ENCODE results near the gene CSDE1.

CSDE1 gene

DNA sequence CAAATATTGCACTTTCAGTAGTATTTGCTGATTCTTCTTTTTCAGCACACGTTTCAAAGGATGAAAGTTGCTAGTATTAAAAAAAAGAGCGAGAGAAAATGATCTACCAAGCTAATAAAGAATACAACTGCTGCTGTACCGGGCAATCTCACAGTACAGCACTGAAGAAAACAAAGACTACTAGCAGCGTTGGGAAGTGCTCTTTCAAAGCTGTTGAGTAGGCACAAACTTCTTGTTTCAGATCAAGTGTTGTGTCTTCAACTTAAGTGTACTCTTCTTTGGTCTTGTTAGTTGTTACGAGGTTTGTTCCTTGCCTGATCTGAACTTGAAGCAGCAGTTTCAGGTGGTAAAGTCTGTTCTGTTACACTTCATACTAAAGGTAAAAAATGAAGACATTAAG is 7.9 kb downstream of the CSDE1 start:
- no peak overlapping the region for H3K4me3 ChIP-seq (ENCODE audit: severe bottlenecking)
- no peaks in the 10 kb centered on the region for H3K27me3 ChIP-seq (ENCODE audit: insufficient read depth, poor library complexity, severe bottlenecking)
- ATAC-seq (ENCODE audit: low read depth), result no peak
- no peak for DNase-seq (ENCODE audit: low spot score)
- H3K27ac ChIP-seq (ENCODE audit: poor library complexity, severe bottlenecking), result no peak overlapping the region
- H3K36me3 ChIP-seq (ENCODE audit: low read depth), result peaks cover 75% of the 10 kb centered on the region
- peaks cover 8% of the 10 kb centered on the region for H3K4me1 ChIP-seq (ENCODE audit: insufficient read depth, poor library complexity, severe bottlenecking)
- no peak for TF ChIP-seq CTCF (IDR thresholded peaks at IDR 0.05; ENCODE audit: poor library complexity, severe bottlenecking)
- H3K9me3 ChIP-seq (ENCODE audit: severe bottlenecking), result no peaks in the 10 kb centered on the region

DNA sequence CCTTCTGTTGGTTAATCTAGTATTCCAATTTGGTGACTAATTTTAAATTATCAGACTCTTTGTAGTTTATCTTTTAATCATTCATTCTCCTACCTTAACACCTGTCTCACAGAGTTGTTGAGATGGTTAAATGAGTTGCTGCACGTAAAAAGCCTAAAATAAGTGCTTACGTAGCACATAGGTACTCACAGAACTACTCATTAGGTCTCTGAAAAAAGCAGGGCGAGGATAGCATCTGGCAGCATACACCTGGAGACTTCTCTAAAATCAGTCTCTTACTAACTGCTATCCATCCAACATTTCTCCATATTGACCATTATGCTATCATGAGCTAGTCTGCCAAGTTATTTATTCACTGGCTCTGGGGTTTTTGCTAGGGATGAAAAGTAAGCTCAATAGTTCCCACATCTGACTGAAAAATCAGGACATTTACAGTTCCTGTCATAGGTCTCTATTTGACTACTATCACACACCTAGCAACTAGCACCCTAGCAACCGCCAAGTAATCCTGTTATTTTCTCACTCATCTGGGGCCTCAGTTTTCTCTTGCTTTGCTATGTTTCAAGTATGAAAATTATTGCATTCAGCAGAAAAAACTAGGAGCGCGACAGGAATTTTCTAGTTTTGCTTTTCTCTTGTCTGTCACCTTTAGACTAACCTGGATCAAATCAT is 11.2 kb downstream of the CSDE1 start:
- ATAC-seq (ENCODE audit: low read depth) (no peak), DNase-seq (ENCODE audit: low spot score) (no peak)
- Histone ChIP-seq H3K9me3 (ENCODE audit: severe bottlenecking) (no peaks in the 10 kb centered on the region), H3K27me3 (ENCODE audit: insufficient read depth, poor library complexity, severe bottlenecking) (no peaks in the 10 kb centered on the region), H3K4me3 (ENCODE audit: severe bottlenecking) (no peak overlapping the region), H3K36me3 (ENCODE audit: low read depth) (peaks cover 97% of the 10 kb centered on the region), H3K4me1 (ENCODE audit: insufficient read depth, poor library complexity, severe bottlenecking) (peaks cover 8% of the 10 kb centered on the region), H3K27ac (ENCODE audit: poor library complexity, severe bottlenecking) (no peak overlapping the region)
- TF ChIP-seq CTCF (IDR thresholded peaks at IDR 0.05; ENCODE audit: poor library complexity, severe bottlenecking), result no peak

- ATAC-seq (ENCODE audit: low read depth) (no peak), DNase-seq (ENCODE audit: low spot score) (no peak)
- no peak overlapping the region for H3K4me3 ChIP-seq (ENCODE audit: severe bottlenecking)
- TF ChIP-seq CTCF (IDR thresholded peaks at IDR 0.05; ENCODE audit: poor library complexity, severe bottlenecking), result no peak
- H3K36me3 ChIP-seq (ENCODE audit: low read depth), result peaks cover 100% of the 10 kb centered on the region
- no peak overlapping the region for H3K27ac ChIP-seq (ENCODE audit: poor library complexity, severe bottlenecking)
- H3K27me3 ChIP-seq (ENCODE audit: insufficient read depth, poor library complexity, severe bottlenecking), result no peaks in the 10 kb centered on the region
- no peaks in the 10 kb centered on the region for H3K4me1 ChIP-seq (ENCODE audit: insufficient read depth, poor library complexity, severe bottlenecking)
- no peaks in the 10 kb centered on the region for H3K9me3 ChIP-seq (ENCODE audit: severe bottlenecking)
Measured at GRCh38 chr1:114745291-114745690, 12.5 kb downstream of the CSDE1 start.

DNA sequence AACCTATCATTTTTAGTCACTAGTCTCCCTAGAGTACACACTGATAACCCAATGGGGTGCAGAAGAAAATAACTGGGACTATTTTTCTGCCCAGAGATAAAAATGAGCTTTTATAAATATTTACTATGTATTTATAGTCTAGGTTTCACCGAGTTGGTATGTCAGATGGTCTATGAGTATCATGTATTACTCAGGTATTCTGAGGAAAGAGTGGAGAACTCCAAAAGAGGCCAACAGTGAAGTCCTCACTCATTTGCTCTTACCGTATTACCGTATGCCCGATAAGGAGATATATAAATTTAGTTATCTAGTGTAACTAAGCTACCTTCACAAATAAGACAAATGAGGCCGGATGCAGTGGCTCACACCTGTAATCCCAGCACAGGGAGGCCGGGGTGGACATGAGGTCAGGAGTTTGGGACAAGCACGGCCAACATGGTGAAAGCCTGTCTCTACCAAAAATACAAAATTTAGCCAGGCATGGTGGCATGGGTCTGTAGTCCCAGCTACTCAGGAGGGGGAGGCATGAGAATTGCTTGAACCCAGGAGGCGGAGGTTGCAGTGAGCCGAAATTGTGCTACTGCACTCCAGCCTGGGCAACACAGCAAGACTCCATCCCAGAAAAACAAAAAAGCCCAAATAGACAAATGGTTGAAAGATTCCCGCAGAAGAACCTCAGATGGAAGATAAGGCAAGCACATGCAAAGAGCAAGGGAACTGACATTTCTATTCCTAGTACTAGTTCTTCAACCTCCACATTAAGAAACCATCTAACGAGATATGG is 15.6 kb downstream of the CSDE1 start:
- TF ChIP-seq CTCF (IDR thresholded peaks at IDR 0.05; ENCODE audit: poor library complexity, severe bottlenecking), result no peak
- H3K4me3 ChIP-seq (ENCODE audit: severe bottlenecking), result no peak overlapping the region
- DNase-seq (ENCODE audit: low spot score) (no peak), ATAC-seq (ENCODE audit: low read depth) (no peak)
- H3K36me3 ChIP-seq (ENCODE audit: low read depth), result peaks cover 97% of the 10 kb centered on the region
- H3K9me3 ChIP-seq (ENCODE audit: severe bottlenecking), result no peaks in the 10 kb centered on the region
- no peaks in the 10 kb centered on the region for H3K27me3 ChIP-seq (ENCODE audit: insufficient read depth, poor library complexity, severe bottlenecking)
- H3K4me1 ChIP-seq (ENCODE audit: insufficient read depth, poor library complexity, severe bottlenecking), result no peaks in the 10 kb centered on the region
- no peak overlapping the region for H3K27ac ChIP-seq (ENCODE audit: poor library complexity, severe bottlenecking)

GRCh38 chr1:114740331-114740730 is 17.5 kb downstream of the CSDE1 start:
- no peaks in the 10 kb centered on the region for H3K4me1 ChIP-seq (ENCODE audit: insufficient read depth, poor library complexity, severe bottlenecking)
- TF ChIP-seq CTCF (IDR thresholded peaks at IDR 0.05; ENCODE audit: poor library complexity, severe bottlenecking), result no peak

More at GRCh38 chr1:114740331-114740730, 17.5 kb downstream of the CSDE1 start:
- Histone ChIP-seq H3K4me3 (ENCODE audit: severe bottlenecking) (no peak overlapping the region), H3K9me3 (ENCODE audit: severe bottlenecking) (no peaks in the 10 kb centered on the region), H3K36me3 (ENCODE audit: low read depth) (peaks cover 97% of the 10 kb centered on the region), H3K27ac (ENCODE audit: poor library complexity, severe bottlenecking) (no peak overlapping the region), H3K27me3 (ENCODE audit: insufficient read depth, poor library complexity, severe bottlenecking) (no peaks in the 10 kb centered on the region)
- no peak for ATAC-seq (ENCODE audit: low read depth)
- no peak for DNase-seq (ENCODE audit: low spot score)

All from RWPE2 (cell line).